Duodenal mucosa (tissue), 2 donors: Measurements from ENCODE around the gene COIL.

Experiments
- H3K27ac ChIP-seq: one replicate; pipeline ENCODE4 v1.7.0; 2013; ENCODE audit warnings: low read depth, low read length
- H3K27me3 ChIP-seq, 2 donors: one replicate each; pipeline ENCODE4 v1.7.0; 2013; ENCODE audit warnings: low read length in 2 of 2, control low read depth in 1 of 2; ENCODE audit not compliant: insufficient read depth in 2 of 2, control insufficient read depth in 1 of 2
- H3K36me3 ChIP-seq, 2 donors: one replicate each; pipeline ENCODE4 v1.7.0; 2013; ENCODE audit warnings: low read length in 2 of 2, control low read depth in 1 of 2; ENCODE audit not compliant: insufficient read depth in 2 of 2, control insufficient read depth in 1 of 2
- H3K4me1 ChIP-seq, 2 donors: one replicate each; pipeline ENCODE4 v1.7.0; 2013; ENCODE audit warnings: low read length in 2 of 2, control low read depth in 1 of 2; ENCODE audit not compliant: insufficient read depth in 2 of 2, control insufficient read depth in 1 of 2
- H3K4me3 ChIP-seq, 2 donors: one replicate each; pipeline ENCODE4 v1.7.0; 2013; ENCODE audit warnings: low read length in 2 of 2, low read depth in 1 of 2
- H3K9ac ChIP-seq, 2 donors: one replicate each; pipeline ENCODE4 v1.7.0; 2013; ENCODE audit warnings: low read length in 2 of 2, low read depth in 1 of 2
- H3K9me3 ChIP-seq, 2 donors: one replicate each; pipeline ENCODE4 v1.7.0; 2013; ENCODE audit warnings: low read length in 2 of 2, control low read depth in 1 of 2; ENCODE audit not compliant: control insufficient read depth in 1 of 2

COIL gene, protein sequence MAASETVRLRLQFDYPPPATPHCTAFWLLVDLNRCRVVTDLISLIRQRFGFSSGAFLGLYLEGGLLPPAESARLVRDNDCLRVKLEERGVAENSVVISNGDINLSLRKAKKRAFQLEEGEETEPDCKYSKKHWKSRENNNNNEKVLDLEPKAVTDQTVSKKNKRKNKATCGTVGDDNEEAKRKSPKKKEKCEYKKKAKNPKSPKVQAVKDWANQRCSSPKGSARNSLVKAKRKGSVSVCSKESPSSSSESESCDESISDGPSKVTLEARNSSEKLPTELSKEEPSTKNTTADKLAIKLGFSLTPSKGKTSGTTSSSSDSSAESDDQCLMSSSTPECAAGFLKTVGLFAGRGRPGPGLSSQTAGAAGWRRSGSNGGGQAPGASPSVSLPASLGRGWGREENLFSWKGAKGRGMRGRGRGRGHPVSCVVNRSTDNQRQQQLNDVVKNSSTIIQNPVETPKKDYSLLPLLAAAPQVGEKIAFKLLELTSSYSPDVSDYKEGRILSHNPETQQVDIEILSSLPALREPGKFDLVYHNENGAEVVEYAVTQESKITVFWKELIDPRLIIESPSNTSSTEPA

DNA sequence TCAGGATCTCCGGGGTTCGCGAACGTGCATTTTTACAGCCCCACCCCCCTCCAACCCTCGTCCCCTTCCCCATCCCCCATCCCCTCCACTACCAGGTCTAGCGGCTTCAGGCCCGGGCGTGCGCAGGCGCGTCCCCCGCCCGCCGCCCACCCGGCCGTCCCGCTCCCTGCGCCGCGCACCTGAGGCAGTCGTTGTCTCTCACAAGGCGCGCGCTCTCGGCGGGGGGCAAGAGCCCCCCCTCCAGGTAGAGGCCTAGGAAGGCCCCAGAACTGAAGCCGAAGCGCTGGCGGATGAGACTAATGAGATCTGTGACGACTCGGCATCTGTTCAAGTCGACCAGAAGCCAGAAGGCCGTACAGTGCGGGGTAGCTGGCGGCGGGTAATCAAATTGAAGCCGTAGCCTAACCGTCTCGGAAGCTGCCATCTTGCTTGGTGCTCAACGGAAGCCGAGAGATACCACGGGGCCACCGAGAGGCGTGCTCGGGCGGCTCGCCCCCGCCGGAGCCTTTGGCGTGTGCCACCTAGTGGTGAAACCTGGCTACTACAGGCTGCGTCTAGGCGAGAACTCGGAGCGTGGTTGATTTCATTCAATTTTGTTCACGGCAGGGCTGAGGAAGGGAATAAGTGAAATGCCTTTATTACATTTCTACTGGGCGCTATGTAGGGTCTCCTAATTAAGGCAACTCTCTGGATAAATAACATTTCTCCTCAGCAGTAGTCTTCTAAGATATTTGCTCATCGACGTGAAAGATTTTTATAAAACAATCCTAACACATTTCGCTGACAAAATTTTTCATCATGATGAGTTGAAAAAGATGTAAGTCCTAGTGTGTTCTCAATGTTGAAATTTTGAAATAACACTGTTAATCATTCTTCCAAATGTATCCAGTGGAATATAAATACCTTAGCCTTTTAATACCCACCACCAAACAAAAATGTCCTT, at the start of gene COIL:
Gene COIL, minus strand, starts transcription at position 455 of the 943 bp plus-strand sequence. Its CDS starts 31 bp downstream, at position 424.
- Histone ChIP-seq H3K9me3 (no peaks in the 10 kb centered on the region), H3K36me3 (no peaks in the 10 kb centered on the region), H3K9ac (peak within 1 kb of the TSS; percentile 70 to 88), H3K4me1 (peaks cover 8 to 13% of the 10 kb centered on the region in 2 donors), H3K27ac (peak within 1 kb of the TSS; percentile 74), H3K27me3 (no peaks in the 10 kb centered on the region), H3K4me3 (peak within 1 kb of the TSS; percentile 70 to 91)

GRCh38 chr17:57010487-57010886, 49.6 kb upstream of the COIL start:
- no peak overlapping the region for H3K9ac ChIP-seq
- no peaks in the 10 kb centered on the region for H3K27me3 ChIP-seq
- H3K36me3 ChIP-seq, result peaks cover 0 to under 1% of the 10 kb centered on the region in 2 donors
- no peak overlapping the region for H3K27ac ChIP-seq
- H3K9me3 ChIP-seq, result no peaks in the 10 kb centered on the region
- H3K4me3 ChIP-seq, result no peak overlapping the region
- peaks cover 6 to 7% of the 10 kb centered on the region in 2 donors for H3K4me1 ChIP-seq

DNA sequence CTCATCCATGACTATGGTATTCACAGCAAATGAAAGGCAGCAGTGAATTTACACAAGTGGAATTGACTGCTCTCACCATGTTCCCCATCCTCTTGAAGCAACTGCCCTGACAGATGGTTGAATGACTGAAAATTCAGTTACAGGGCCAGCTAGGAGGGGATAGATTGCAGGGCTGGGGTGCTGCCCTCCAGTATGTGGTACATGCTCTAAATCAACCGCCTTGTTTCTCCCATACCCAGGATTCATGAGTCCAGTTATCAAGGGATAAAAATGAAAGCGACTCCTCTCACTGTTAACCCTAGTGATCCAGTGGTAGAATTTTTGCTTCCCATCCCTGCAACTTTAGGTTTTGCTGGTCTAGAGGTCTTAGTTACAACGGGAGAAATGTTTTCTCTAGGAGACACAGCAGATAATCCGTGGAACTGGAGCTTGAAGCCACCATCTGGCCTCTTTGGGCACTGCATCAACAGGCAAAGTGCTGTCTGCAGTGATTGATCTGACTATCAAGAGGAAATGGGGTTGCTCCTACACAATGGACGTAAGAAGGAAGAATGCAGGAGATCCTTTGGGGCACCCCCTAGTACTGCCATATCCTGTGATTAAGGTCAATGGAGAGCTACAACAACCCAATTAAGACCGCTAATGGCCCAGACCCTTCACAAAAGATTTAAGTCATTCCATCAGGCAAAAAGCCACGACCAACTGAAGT, 49.0 kb upstream of the COIL start:
- Histone ChIP-seq H3K27ac (no peak overlapping the region), H3K4me3 (peak overlapping the region; percentile 31 to 40), H3K4me1 (peaks cover 6 to 11% of the 10 kb centered on the region in 2 donors), H3K9ac (no peak overlapping the region), H3K36me3 (peaks cover 0 to 6% of the 10 kb centered on the region in 2 donors), H3K27me3 (no peaks in the 10 kb centered on the region), H3K9me3 (no peaks in the 10 kb centered on the region)

- Histone ChIP-seq H3K27me3 (no peaks in the 10 kb centered on the region), H3K4me1 (peaks cover 6 to 14% of the 10 kb centered on the region in 2 donors), H3K9me3 (no peaks in the 10 kb centered on the region), H3K4me3 (no peak overlapping the region), H3K36me3 (peaks cover 0 to 8% of the 10 kb centered on the region in 2 donors), H3K27ac (no peak overlapping the region), H3K9ac (no peak overlapping the region)
These were observed 48.1 kb upstream of the COIL start for GRCh38 chr17:57008958-57009357.

DNA sequence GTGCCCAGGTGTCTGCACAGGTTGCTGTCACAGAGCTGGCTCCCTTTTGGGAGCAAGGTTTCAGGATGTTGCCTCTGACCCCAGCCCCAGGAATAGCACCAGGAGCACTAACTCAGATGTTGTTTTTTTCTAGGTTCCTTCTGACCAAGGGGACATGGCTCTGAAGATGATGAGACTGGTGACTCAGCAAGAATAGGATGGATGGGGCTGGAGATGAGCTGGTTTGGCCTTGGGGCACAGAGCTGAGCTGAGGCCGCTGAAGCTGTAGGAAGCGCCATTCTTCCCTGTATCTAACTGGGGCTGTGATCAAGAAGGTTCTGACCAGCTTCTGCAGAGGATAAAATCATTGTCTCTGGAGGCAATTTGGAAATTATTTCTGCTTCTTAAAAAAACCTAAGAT, 45.2 kb upstream of the COIL start:
- H3K9me3 ChIP-seq, result no peaks in the 10 kb centered on the region
- peaks cover 0 to 14% of the 10 kb centered on the region in 2 donors for H3K36me3 ChIP-seq
- no peaks in the 10 kb centered on the region for H3K27me3 ChIP-seq
- no peak overlapping the region for H3K9ac ChIP-seq
- peaks cover 6 to 20% of the 10 kb centered on the region in 2 donors for H3K4me1 ChIP-seq
- no peak overlapping the region for H3K27ac ChIP-seq
- no peak overlapping the region for H3K4me3 ChIP-seq

GRCh38 chr17:57004944-57005579, 44.2 kb upstream of the COIL start:
- no peak overlapping the region for H3K4me3 ChIP-seq
- no peaks in the 10 kb centered on the region for H3K27me3 ChIP-seq

GRCh38 chr17:57002904-57003303, 42.1 kb upstream of the COIL start:
- H3K9me3 ChIP-seq, result no peaks in the 10 kb centered on the region
- H3K27ac ChIP-seq, result no peak overlapping the region
- H3K27me3 ChIP-seq, result no peaks in the 10 kb centered on the region
- peaks cover 0 to 13% of the 10 kb centered on the region in 2 donors for H3K4me1 ChIP-seq
- H3K4me3 ChIP-seq, result no peak overlapping the region
- peaks cover 7 to 21% of the 10 kb centered on the region in 2 donors for H3K36me3 ChIP-seq
- no peak overlapping the region for H3K9ac ChIP-seq

More at GRCh38 chr17:57004944-57005579, 44.2 kb upstream of the COIL start:
- Histone ChIP-seq H3K27ac (no peak overlapping the region), H3K4me1 (peaks cover 3 to 18% of the 10 kb centered on the region in 2 donors), H3K36me3 (peaks cover 4 to 21% of the 10 kb centered on the region in 2 donors), H3K9ac (no peak overlapping the region), H3K9me3 (no peaks in the 10 kb centered on the region)

- H3K36me3 ChIP-seq, result peaks cover 7 to 26% of the 10 kb centered on the region in 2 donors
These were observed 40.7 kb upstream of the COIL start for GRCh38 chr17:57001541-57001940.

DNA sequence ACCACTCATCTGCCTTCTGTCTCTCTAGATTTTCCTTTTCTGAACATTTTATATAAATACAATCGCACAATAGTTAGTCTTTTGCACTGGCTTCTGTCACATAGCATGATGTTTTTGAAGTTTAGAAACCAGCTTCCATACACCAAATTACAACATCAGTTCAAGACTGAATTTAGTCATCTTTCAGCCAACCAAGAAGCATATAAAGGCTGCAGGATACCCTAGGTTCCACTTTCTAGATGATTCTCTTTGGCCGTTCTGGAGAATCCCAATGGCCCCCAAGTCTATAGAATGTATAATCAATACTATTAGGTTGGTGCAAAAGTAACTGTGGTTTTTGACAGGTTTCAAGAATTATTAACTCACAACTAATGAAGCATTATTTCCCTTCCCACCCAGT, 36.5 kb upstream of the COIL start:
- H3K36me3 ChIP-seq, result peaks cover 10 to 37% of the 10 kb centered on the region in 2 donors

More at GRCh38 chr17:57001541-57001940, 40.7 kb upstream of the COIL start:
- Histone ChIP-seq H3K9me3 (no peaks in the 10 kb centered on the region), H3K4me1 (peaks cover 0 to 13% of the 10 kb centered on the region in 2 donors), H3K27me3 (no peaks in the 10 kb centered on the region), H3K4me3 (no peak overlapping the region), H3K27ac (no peak overlapping the region), H3K9ac (no peak overlapping the region)

More for the DNA sequence above, 36.5 kb upstream of the COIL start:
- Histone ChIP-seq H3K9me3 (no peaks in the 10 kb centered on the region), H3K27me3 (no peaks in the 10 kb centered on the region), H3K4me1 (no peaks in the 10 kb centered on the region), H3K27ac (no peak overlapping the region), H3K9ac (no peak overlapping the region), H3K4me3 (no peak overlapping the region)
